GM23338 (cell line): ENCODE data around the gene CTNNA2. TPM values are rescaled to one million over a fixed set of nuclear protein-coding genes. Genes with fewer than 3 reads are reported as not detected.

Experiments used
- ATAC-seq: fragments of 200-7000 bp; cut with Tn5 transposase; 3 replicates; pipeline ENCODE4 v1.9.1; 2020
- DNase-seq: peaks from one replicate; pipeline ENCODE4 v3.0.0-alpha.2; 2015; ENCODE audit warnings: low spot score
- H2AFZ ChIP-seq: fragments of 200-600 bp; sonication (generic); 2 replicates; pipeline ENCODE4 v1.8.0; 2016; ENCODE audit warnings: antibody characterized with exemption, mild to moderate bottlenecking, moderate library complexity
- H3F3A ChIP-seq: fragments of 200-600 bp; sonication (generic); replicated peaks from 2 replicates; pipeline ENCODE4 v1.8.0; 2017; ENCODE audit warnings: antibody characterized with exemption, mixed run types, low read depth
- H3K27ac ChIP-seq: fragments of 200-600 bp; sonication (generic); 2 replicates; pipeline ENCODE4 v1.6.1; 2016; ENCODE audit warnings: low read depth
- H3K27me3 ChIP-seq: fragments of 200-600 bp; sonication (generic); 2 replicates; pipeline ENCODE4 v1.8.0; 2016; ENCODE audit warnings: mild to moderate bottlenecking, mixed run types, moderate library complexity; ENCODE audit not compliant: insufficient read depth
- H3K36me3 ChIP-seq: fragments of 200-600 bp; sonication (generic); 2 replicates; pipeline ENCODE4 v1.8.0; 2016; ENCODE audit warnings: mild to moderate bottlenecking; ENCODE audit not compliant: insufficient read depth
- H3K4me1 ChIP-seq: fragments of 200-600 bp; sonication (generic); 2 replicates; pipeline ENCODE4 v1.8.0; 2016; ENCODE audit warnings: mild to moderate bottlenecking, moderate library complexity; ENCODE audit not compliant: insufficient read depth
- H3K4me2 ChIP-seq: fragments of 200-600 bp; sonication (generic); 2 replicates; pipeline ENCODE4 v1.7.1; 2017; ENCODE audit warnings: mixed run types
- H3K4me3 ChIP-seq: fragments of 200-600 bp; sonication (generic); 2 replicates; pipeline ENCODE4 v1.6.1; 2016; ENCODE audit warnings: mixed run types
- H3K79me2 ChIP-seq: fragments of 200-600 bp; sonication (generic); replicated peaks from 2 replicates; pipeline ENCODE4 v1.8.0; 2017; ENCODE audit warnings: mild to moderate bottlenecking; ENCODE audit not compliant: insufficient read depth
- H3K9me2 ChIP-seq: fragments of 200-600 bp; sonication (generic); 2 replicates; pipeline ENCODE4 v1.8.0; 2017; ENCODE audit not compliant: insufficient read depth
- H4K20me1 ChIP-seq: fragments of 200-600 bp; sonication (generic); replicated peaks from 2 replicates; pipeline ENCODE4 v1.8.0; 2017; ENCODE audit warnings: mild to moderate bottlenecking; ENCODE audit not compliant: insufficient read depth
- H3K27ac Mint-ChIP-seq: 2 replicates; pipeline ENCODE4 v1.8.0; 2020; ENCODE audit warnings: inconsistent platforms, mild to moderate bottlenecking, moderate library complexity, mixed read lengths
- H3K27me3 Mint-ChIP-seq: 3 replicates; pipeline ENCODE4 v1.8.0; 2022; ENCODE audit warnings: low read depth, mild to moderate bottlenecking, moderate library complexity, mixed read lengths, inconsistent platforms; ENCODE audit not compliant: insufficient read depth, poor library complexity
- H3K36me3 Mint-ChIP-seq: 3 replicates; pipeline ENCODE4 v1.8.0; 2021; ENCODE audit warnings: low read depth, mild to moderate bottlenecking, inconsistent platforms, moderate library complexity, mixed read lengths
- H3K4me1 Mint-ChIP-seq: 3 replicates; pipeline ENCODE4 v1.8.0; 2020; ENCODE audit warnings: mild to moderate bottlenecking, inconsistent platforms, mixed read lengths
- H3K4me3 Mint-ChIP-seq: 3 replicates; pipeline ENCODE4 v1.8.0; 2021; ENCODE audit warnings: moderate library complexity, mild to moderate bottlenecking, inconsistent platforms, mixed read lengths
- H3K9me3 Mint-ChIP-seq: 3 replicates; pipeline ENCODE4 v1.8.0; 2020; ENCODE audit warnings: moderate library complexity, mild to moderate bottlenecking, inconsistent platforms, mixed read lengths
- CREB1 ChIP-seq: fragments of 250-450 bp; sonication (Bioruptor Pico); IDR thresholded peaks from 2 replicates; pipeline ENCODE4 v1.5.0; 2020; ENCODE audit warnings: low read depth, mild to moderate bottlenecking, moderate library complexity
- CTCF ChIP-seq, 2 experiments: fragments of 200-600 bp in 1 of 2; sonication (generic) in 1 of 2; conservative IDR thresholded peaks; 2 replicates each; pipeline versions ENCODE4 v1.5.1 to v1.6.1; 2016 to 2017; ENCODE audit warnings: antibody characterized with exemption in 2 of 2, low read depth in 2 of 2, mild to moderate bottlenecking in 2 of 2, moderate library complexity in 1 of 2
- ETS1 ChIP-seq: IDR thresholded peaks from 2 replicates; pipeline ENCODE4 v1.6.1; 2016; ENCODE audit warnings: antibody characterized with exemption
- EZH2 ChIP-seq: fragments of 200-600 bp; sonication (generic); IDR thresholded peaks from one replicate; pipeline ENCODE4 v1.8.0; 2017; ENCODE audit warnings: antibody characterized with exemption, mild to moderate bottlenecking, low read depth; ENCODE audit not compliant: unreplicated experiment
- EZH2phosphoT487 ChIP-seq: fragments of 200-600 bp; sonication (generic); IDR thresholded peaks from one replicate; pipeline ENCODE4 v1.8.1; 2018; ENCODE audit warnings: antibody characterized with exemption; ENCODE audit not compliant: unreplicated experiment
- JUNB ChIP-seq: IDR thresholded peaks from one replicate; pipeline ENCODE4 v1.6.1; 2016; ENCODE audit warnings: antibody characterized with exemption; ENCODE audit not compliant: unreplicated experiment
- NANOG ChIP-seq: IDR thresholded peaks from 2 replicates; pipeline ENCODE4 v1.6.1; 2016; ENCODE audit warnings: antibody characterized with exemption, borderline replicate concordance
- POLR2AphosphoS5 ChIP-seq: IDR thresholded peaks from 2 replicates; pipeline ENCODE4 v1.6.1; 2016; ENCODE audit warnings: antibody characterized with exemption, low read depth
- REST ChIP-seq: IDR thresholded peaks from one replicate; pipeline ENCODE4 v1.6.1; 2018; ENCODE audit warnings: antibody characterized with exemption; ENCODE audit not compliant: unreplicated experiment
- STAT1 ChIP-seq: IDR thresholded peaks from one replicate; pipeline ENCODE4 v1.6.1; 2016; ENCODE audit warnings: antibody characterized with exemption; ENCODE audit not compliant: unreplicated experiment
- ZNF114 ChIP-seq: fragments of 250-450 bp; sonication (Bioruptor Pico); IDR thresholded peaks from 2 replicates; pipeline ENCODE4 v1.5.0; 2020; ENCODE audit warnings: mild to moderate bottlenecking, moderate library complexity
- ZNF331 ChIP-seq: fragments of 250-450 bp; sonication (Bioruptor Pico); IDR thresholded peaks from 2 replicates; pipeline ENCODE4 v1.5.0; 2020; ENCODE audit warnings: low read depth, mild to moderate bottlenecking, moderate library complexity
- ZNF462 ChIP-seq: fragments of 250-450 bp; sonication (Bioruptor Pico); IDR thresholded peaks from 2 replicates; pipeline ENCODE4 v1.5.0; 2020; ENCODE audit warnings: mild to moderate bottlenecking, moderate library complexity
- polyA plus RNA-seq: library from polyadenylated mRNA; unstranded; fragments of >200 nt; fragmentation: Nextera tagmentation; extraction: Ambion mirVana; gene quantifications from 2 replicates; pipeline ENCODE4 v1.2.1, GENCODE V29; 2016
- total RNA-seq: library from RNA; depleted of rRNA; stranded (reverse); fragments of >200 nt; shearing (Covaris generic); gene quantifications from 2 replicates; pipeline ENCODE4 v1.2.3, GENCODE V29; 2014

Gene CTNNA2
- total and polyA plus RNA-seq, 2 experiments from 2014 or later, result 6.4 to 15.6 TPM

- Histone ChIP-seq H3K4me1 (0 out of 2 replicates have a peak, but pooled peaks cover 4% of the 10 kb centered on the region), H2AFZ (no peak overlapping the region), H3K27ac (no peak overlapping the region), H3K4me3 (no peak overlapping the region), H3K36me3 (no peaks in the 10 kb centered on the region), H3K27me3 (no peaks in the 10 kb centered on the region), H3K4me2 (no peak overlapping the region), H3K79me2 (no peaks in the 10 kb centered on the region), H4K20me1 (no peaks in the 10 kb centered on the region), H3K9me2 (peaks cover 9% of the 10 kb centered on the region), H3F3A (no peaks in the 10 kb centered on the region)
- Mint-ChIP-seq H3K9me3 (no peaks in the 10 kb centered on the region), H3K4me3 (no peak overlapping the region), H3K36me3 (no peaks in the 10 kb centered on the region; the same call in 2 of the 3 replicates), H3K27ac (no peak overlapping the region), H3K27me3 (no peaks in the 10 kb centered on the region), H3K4me1 (peaks cover 12% of the 10 kb centered on the region; the same call in 2 of the 3 replicates)
- ATAC-seq (no peak), DNase-seq (no peak)
- TF ChIP-seq EZH2, result no peak
- TF ChIP-seq POLR2AphosphoS5, result no peak
- no peak for TF ChIP-seq EZH2phosphoT487
- no peak for TF ChIP-seq JUNB
- no peak for TF ChIP-seq CTCF (conservative IDR thresholded peaks at IDR 0.05; ENCODE audit: low read depth in 2 of 2)
- TF ChIP-seq ZNF114, result no peak
- TF ChIP-seq ZNF462, result no peak
- TF ChIP-seq ZNF331 (CRISPR knock-in tag), result no peak
- no peak for TF ChIP-seq CREB1 (CRISPR knock-in tag)
- no peak for TF ChIP-seq ETS1
- no peak for TF ChIP-seq REST
- no peak for TF ChIP-seq STAT1
- no peak for TF ChIP-seq NANOG
These were observed 208.2 kb downstream of the CTNNA2 start for GRCh38 chr2:79721061-79721460.
